ENCODE results near the gene TPPP2. TPM values are rescaled to one million over a fixed set of nuclear protein-coding genes. Genes with fewer than 3 reads are reported as not detected.
A peak's percentile ranks its signal among the peaks of the same experiment; 100 is the strongest.
"Not testable (repeated sequence)": the region's sequence is repeated elsewhere in the genome, so short reads cannot be mapped to it uniquely, and the experiment has no call there.

TPPP2 gene
- total and polyA plus RNA-seq, 2 experiments from 2014 or later, result not detected

DNA sequence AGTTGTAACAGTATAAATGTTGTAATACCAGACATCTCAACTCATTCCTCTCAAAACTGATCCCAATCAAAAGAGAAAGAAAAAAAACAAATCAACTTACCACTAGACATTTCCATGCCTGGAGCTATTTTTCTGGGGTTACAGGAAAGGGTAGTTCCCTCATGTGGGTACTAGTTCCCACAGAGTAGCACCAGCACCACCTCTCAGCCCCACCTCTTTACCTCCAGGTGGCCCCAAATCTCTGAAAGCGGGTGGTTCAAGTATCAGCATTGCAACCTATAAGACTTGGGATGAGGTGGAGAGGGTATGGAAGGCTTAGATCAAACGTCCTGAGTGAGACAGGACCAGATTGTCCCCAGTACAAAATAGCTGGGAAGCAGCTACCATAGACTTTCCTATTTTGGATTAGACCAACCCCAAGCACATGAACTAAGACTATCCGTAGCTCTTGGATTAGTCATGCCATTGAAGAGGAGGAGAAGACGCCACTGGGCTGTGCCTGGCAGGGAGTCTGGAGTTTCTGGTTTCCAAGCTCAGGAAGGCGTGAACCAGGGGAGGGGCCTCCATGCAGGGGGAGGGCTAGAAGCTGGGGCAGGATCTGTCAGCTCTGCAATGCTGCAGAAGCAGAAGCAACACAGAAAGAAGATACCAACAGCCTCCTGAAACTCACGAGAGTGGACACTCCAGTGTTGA, 31.2 kb upstream of the TPPP2 start, which contains the start of gene SLC39A2:
SLC39A2 (plus strand) TSS at position 620 of the 693 bp plus-strand sequence. CDS start 154 bp downstream, outside the sequence.
- peak within 1 kb of the TSS; percentile 51 for H3K4me2 ChIP-seq (ENCODE audit: unreplicated experiment)
- 26 to 27% methylated on average over 6 of the region's 6 CpGs for WGBS, 2 experiments (ENCODE audit: low coverage in 1 of 2, low lambda C conversion rate in 2 of 2, missing lambda C conversion rate in 2 of 2)
- H3K27me3 ChIP-seq (replicated peaks; ENCODE audit: insufficient read depth), result no peaks in the 10 kb centered on the region
- H3K36me3 ChIP-seq (ENCODE audit: low read depth), result peaks cover 23% of the 10 kb centered on the region
- H3K9me2 ChIP-seq (ENCODE audit: insufficient read depth), result no peaks in the 10 kb centered on the region
- no peaks in the 10 kb centered on the region for H4K20me1 ChIP-seq (ENCODE audit: insufficient read depth)
- no peaks in the 10 kb centered on the region for H3K79me2 ChIP-seq (ENCODE audit: insufficient read depth)
- no peak within 1 kb of the TSS for H3K4me3 ChIP-seq
- H3K4me1 ChIP-seq (ENCODE audit: insufficient read depth), result peaks cover 11% of the 10 kb centered on the region
- DNase-seq, result peak; percentile 91
- peak within 1 kb of the TSS; percentile 59 for H2AFZ ChIP-seq
- peaks cover 23% of the 10 kb centered on the region for H3F3A ChIP-seq (ENCODE audit: insufficient read depth)
- H3K9ac ChIP-seq, result no peak within 1 kb of the TSS
- H3K27ac ChIP-seq, result peak within 1 kb of the TSS; percentile 54
- in situ Hi-C loops (cut with MboI), result no loop called here
- H3K9me3 ChIP-seq (ENCODE audit: low read depth), result no peaks in the 10 kb centered on the region
- no peak for TF ChIP-seq EZH2phosphoT487 (IDR thresholded peaks at IDR 0.05; ENCODE audit: insufficient read depth, low read depth)
- TF ChIP-seq EZH2 (IDR thresholded peaks at IDR 0.05; ENCODE audit: insufficient read depth, poor library complexity, severe bottlenecking), result no peak

DNA sequence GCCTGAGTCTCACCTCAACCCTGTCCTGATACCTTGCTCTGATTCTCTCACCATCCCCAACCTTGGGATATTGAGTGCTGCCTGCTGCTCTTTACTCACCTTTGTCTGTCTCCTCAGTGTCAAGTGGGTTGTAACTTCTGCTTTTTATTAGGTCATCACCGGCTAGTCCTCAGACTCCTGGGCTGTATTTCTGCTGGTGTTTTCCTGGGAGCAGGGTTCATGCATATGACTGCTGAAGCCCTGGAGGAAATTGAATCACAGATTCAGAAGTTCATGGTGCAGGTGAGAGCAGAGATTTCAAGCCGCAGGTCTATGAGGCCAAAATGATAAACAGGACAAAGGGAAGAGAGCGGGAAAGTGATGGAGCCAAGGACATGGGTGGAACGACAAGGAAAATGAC, 30.4 kb upstream of the TPPP2 start:
- DNase-seq, result no peak
- H3K4me3 ChIP-seq, result no peak overlapping the region
- H3K4me1 ChIP-seq (ENCODE audit: insufficient read depth), result peaks cover 11% of the 10 kb centered on the region
- no peaks in the 10 kb centered on the region for H3K9me3 ChIP-seq (ENCODE audit: low read depth)
- H4K20me1 ChIP-seq (ENCODE audit: insufficient read depth), result no peaks in the 10 kb centered on the region
- in situ Hi-C loops (cut with MboI), result no loop called here
- H3K27ac ChIP-seq, result no peak overlapping the region
- WGBS, 2 experiments (ENCODE audit: low coverage in 1 of 2, low lambda C conversion rate in 2 of 2, missing lambda C conversion rate in 2 of 2), result 72 to 80% methylated on average over 4 of the region's 4 CpGs
- peak overlapping the region; percentile 59; the same call in 1 of the 2 replicates for H2AFZ ChIP-seq
- no peak overlapping the region for H3K9ac ChIP-seq
- H3K4me2 ChIP-seq (ENCODE audit: unreplicated experiment), result no peak overlapping the region
- no peaks in the 10 kb centered on the region for H3K9me2 ChIP-seq (ENCODE audit: insufficient read depth)
- no peak for TF ChIP-seq EZH2 (IDR thresholded peaks at IDR 0.05; ENCODE audit: insufficient read depth, poor library complexity, severe bottlenecking)
- no peak for TF ChIP-seq EZH2phosphoT487 (IDR thresholded peaks at IDR 0.05; ENCODE audit: insufficient read depth, low read depth)
- peaks cover 23% of the 10 kb centered on the region for H3F3A ChIP-seq (ENCODE audit: insufficient read depth)
- H3K79me2 ChIP-seq (ENCODE audit: insufficient read depth), result no peaks in the 10 kb centered on the region
- H3K36me3 ChIP-seq (ENCODE audit: low read depth), result peaks cover 18% of the 10 kb centered on the region
- H3K27me3 ChIP-seq (replicated peaks; ENCODE audit: insufficient read depth), result no peaks in the 10 kb centered on the region

DNA sequence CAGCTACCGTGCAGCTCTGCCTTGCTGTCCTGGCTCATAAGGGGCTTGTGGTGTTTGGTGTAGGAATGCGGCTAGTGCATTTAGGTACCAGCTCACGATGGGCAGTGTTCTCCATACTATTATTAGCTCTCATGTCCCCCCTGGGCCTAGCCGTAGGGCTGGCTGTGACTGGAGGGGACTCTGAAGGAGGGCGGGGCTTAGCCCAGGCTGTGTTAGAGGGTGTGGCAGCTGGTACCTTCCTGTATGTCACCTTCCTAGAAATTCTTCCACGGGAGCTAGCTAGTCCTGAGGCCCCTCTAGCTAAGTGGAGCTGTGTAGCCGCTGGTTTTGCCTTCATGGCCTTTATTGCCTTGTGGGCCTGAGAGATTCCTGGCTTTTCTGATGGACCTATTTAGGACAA, 28.8 kb upstream of the TPPP2 start:
- H3K4me3 ChIP-seq, result no peak overlapping the region
- in situ Hi-C loops (cut with MboI), result no loop called here
- no peak for DNase-seq
- H3K27ac ChIP-seq, result no peak overlapping the region
- H3K27me3 ChIP-seq (replicated peaks; ENCODE audit: insufficient read depth), result no peaks in the 10 kb centered on the region
- H4K20me1 ChIP-seq (ENCODE audit: insufficient read depth), result no peaks in the 10 kb centered on the region
- H3K79me2 ChIP-seq (ENCODE audit: insufficient read depth), result no peaks in the 10 kb centered on the region
- no peak for TF ChIP-seq EZH2 (IDR thresholded peaks at IDR 0.05; ENCODE audit: insufficient read depth, poor library complexity, severe bottlenecking)
- TF ChIP-seq EZH2phosphoT487 (IDR thresholded peaks at IDR 0.05; ENCODE audit: insufficient read depth, low read depth), result no peak
- no peak overlapping the region for H3K9ac ChIP-seq
- peaks cover 11% of the 10 kb centered on the region for H3K4me1 ChIP-seq (ENCODE audit: insufficient read depth)
- H3K9me2 ChIP-seq (ENCODE audit: insufficient read depth), result no peaks in the 10 kb centered on the region
- H3K4me2 ChIP-seq (ENCODE audit: unreplicated experiment), result no peak overlapping the region
- 65 to 67% methylated on average over 7 of the region's 7 CpGs for WGBS, 2 experiments (ENCODE audit: low coverage in 1 of 2, low lambda C conversion rate in 2 of 2, missing lambda C conversion rate in 2 of 2)
- H3K9me3 ChIP-seq (ENCODE audit: low read depth), result no peaks in the 10 kb centered on the region
- H2AFZ ChIP-seq, result no peak overlapping the region
- H3F3A ChIP-seq (ENCODE audit: insufficient read depth), result peaks cover 23% of the 10 kb centered on the region
- 0 out of 2 replicates have a peak, but pooled peaks cover 3% of the 10 kb centered on the region for H3K36me3 ChIP-seq (ENCODE audit: low read depth)

DNA sequence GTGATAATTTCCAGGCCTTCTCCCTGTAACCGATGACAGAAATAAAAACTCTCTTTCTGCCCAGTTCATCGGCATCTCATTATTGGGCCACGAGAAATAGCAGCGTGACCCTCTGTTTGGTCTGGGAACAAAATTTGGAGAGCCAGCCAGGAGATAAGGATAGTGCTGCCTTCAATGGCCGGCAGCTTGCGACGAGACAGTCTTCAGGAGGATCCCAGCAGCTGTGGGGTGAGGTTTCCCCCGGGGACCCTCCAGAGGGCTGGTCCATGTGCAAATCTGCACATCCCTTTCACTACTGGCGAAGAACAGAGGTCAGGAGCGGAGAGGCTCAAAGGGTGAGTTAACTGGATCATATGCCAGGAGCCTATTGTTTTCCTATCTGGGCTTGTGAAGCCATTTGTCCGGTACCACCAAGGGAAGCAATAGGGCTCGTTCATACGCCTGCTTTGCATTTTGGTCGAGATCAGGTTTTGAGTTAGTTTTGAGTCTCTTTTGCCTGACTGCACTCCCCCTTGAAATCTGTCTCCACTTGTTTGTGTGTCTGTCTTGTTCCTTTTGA, 26.1 kb upstream of the TPPP2 start:
- H3K36me3 ChIP-seq (ENCODE audit: low read depth), result no peaks in the 10 kb centered on the region
- no peaks in the 10 kb centered on the region for H3K27me3 ChIP-seq (replicated peaks; ENCODE audit: insufficient read depth)
- no peaks in the 10 kb centered on the region for H3K9me3 ChIP-seq (ENCODE audit: low read depth)
- H3K4me1 ChIP-seq (ENCODE audit: insufficient read depth), result peaks cover 5% of the 10 kb centered on the region
- H3F3A ChIP-seq (ENCODE audit: insufficient read depth), result peaks cover 6% of the 10 kb centered on the region
- H3K79me2 ChIP-seq (ENCODE audit: insufficient read depth), result no peaks in the 10 kb centered on the region
- in situ Hi-C loops (cut with MboI), result no loop called here
- WGBS, 2 experiments (ENCODE audit: low coverage in 1 of 2, low lambda C conversion rate in 2 of 2, missing lambda C conversion rate in 2 of 2), result 84 to 89% methylated on average over 14 of the region's 14 CpGs
- H3K4me2 ChIP-seq (ENCODE audit: unreplicated experiment), result no peak overlapping the region
- H3K9ac ChIP-seq, result no peak overlapping the region
- no peak for DNase-seq
- no peak for TF ChIP-seq EZH2 (IDR thresholded peaks at IDR 0.05; ENCODE audit: insufficient read depth, poor library complexity, severe bottlenecking)
- TF ChIP-seq EZH2phosphoT487 (IDR thresholded peaks at IDR 0.05; ENCODE audit: insufficient read depth, low read depth), result no peak
- no peak overlapping the region for H2AFZ ChIP-seq
- no peaks in the 10 kb centered on the region for H3K9me2 ChIP-seq (ENCODE audit: insufficient read depth)
- no peak overlapping the region for H3K27ac ChIP-seq
- H3K4me3 ChIP-seq, result no peak overlapping the region
- H4K20me1 ChIP-seq (ENCODE audit: insufficient read depth), result no peaks in the 10 kb centered on the region

DNA sequence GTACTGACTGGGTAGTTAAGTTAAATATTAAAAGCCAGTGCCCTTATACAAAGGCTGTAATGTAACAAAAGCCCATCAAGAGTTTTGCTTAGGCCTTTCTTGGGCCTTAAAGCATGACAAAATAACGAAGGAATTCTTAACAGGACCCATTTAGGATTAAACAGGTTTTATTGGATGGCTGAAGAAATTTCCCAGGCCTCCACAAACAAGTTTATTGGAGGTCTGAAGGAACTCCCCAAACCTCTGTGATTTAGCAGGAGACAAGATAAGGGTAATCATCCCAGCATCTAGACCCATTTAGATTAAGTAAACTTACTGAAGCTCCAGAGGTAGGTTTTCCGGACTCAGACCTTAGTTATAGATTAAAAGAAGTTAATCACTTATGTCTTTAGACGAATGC, 20.3 kb upstream of the TPPP2 start:
- not testable (repeated sequence) for H3K4me3 ChIP-seq; H3K27ac ChIP-seq; H4K20me1 ChIP-seq (ENCODE audit: insufficient read depth); H3K9me2 ChIP-seq (ENCODE audit: insufficient read depth); H2AFZ ChIP-seq; H3K27me3 ChIP-seq (replicated peaks; ENCODE audit: insufficient read depth); DNase-seq; H3K9ac ChIP-seq; H3K4me2 ChIP-seq (ENCODE audit: unreplicated experiment); H3K36me3 ChIP-seq (ENCODE audit: low read depth); H3K9me3 ChIP-seq (ENCODE audit: low read depth); H3K79me2 ChIP-seq (ENCODE audit: insufficient read depth); H3F3A ChIP-seq (ENCODE audit: insufficient read depth); H3K4me1 ChIP-seq (ENCODE audit: insufficient read depth)
- WGBS, 2 experiments (ENCODE audit: low coverage in 1 of 2, low lambda C conversion rate in 2 of 2, missing lambda C conversion rate in 2 of 2), result 68 to 75% methylated on average over 3 of the region's 3 CpGs
- in situ Hi-C loops (cut with MboI), result loop anchor here (10.0 kb wide), 1 partner anchor 85 kb away; the partner anchor contains the start of gene ZNF219

Data from GM23248 (cell line).